HUES64 (cell line): ENCODE measurements around the gene DYNC1I1.

Experiments used
- H3K27ac ChIP-seq: 2 replicates; pipeline ENCODE4 v1.7.0; 2013; ENCODE audit warnings: low read depth, low read length, inconsistent platforms
- H3K27me3 ChIP-seq: 2 replicates; pipeline ENCODE4 v1.6.1; 2013; ENCODE audit warnings: mild to moderate bottlenecking, low read length; ENCODE audit not compliant: insufficient read depth
- H3K36me3 ChIP-seq: 2 replicates; pipeline ENCODE4 v1.6.1; 2013; ENCODE audit warnings: mild to moderate bottlenecking, low read length; ENCODE audit not compliant: insufficient read depth
- H3K4me1 ChIP-seq: 2 replicates; pipeline ENCODE4 v1.6.1; 2013; ENCODE audit warnings: mild to moderate bottlenecking, low read length, moderate library complexity; ENCODE audit not compliant: insufficient read depth
- H3K4me3 ChIP-seq: 2 replicates; pipeline ENCODE4 v1.5.1; 2013; ENCODE audit warnings: mild to moderate bottlenecking, low read length, moderate library complexity
- H3K9ac ChIP-seq: 2 replicates; pipeline ENCODE4 v1.6.1; 2013; ENCODE audit warnings: mild to moderate bottlenecking, low read depth, low read length
- H3K9me3 ChIP-seq: 2 replicates; pipeline ENCODE4 v1.6.1; 2013; ENCODE audit warnings: low read depth, low read length; ENCODE audit not compliant: insufficient read depth
- WGBS: fragments of 150-250, 120-280 bp; methylation state at CpG from one replicate; pipeline ENCODE4 v1.1.7; 2013; ENCODE audit warnings: missing lambda C conversion rate; 5-methylcytosine and 5-hydroxymethylcytosine counted together

Gene DYNC1I1

GRCh38 chr7:95766086-95766485 lies 6.3 kb upstream of the DYNC1I1 start:
- Histone ChIP-seq H3K27ac (no peak overlapping the region), H3K4me1 (no peaks in the 10 kb centered on the region), H3K36me3 (no peaks in the 10 kb centered on the region), H3K9me3 (no peaks in the 10 kb centered on the region), H3K4me3 (no peak overlapping the region), H3K27me3 (no peaks in the 10 kb centered on the region; the same call in 1 of the 2 replicates), H3K9ac (no peak overlapping the region)
- WGBS = 95% methylated on average over 2 of the region's 2 CpGs

GRCh38 chr7:95766657-95767056 lies 5.7 kb upstream of the DYNC1I1 start:
- Histone ChIP-seq H3K4me3 (no peak overlapping the region), H3K27ac (no peak overlapping the region), H3K27me3 (peaks cover 4% of the 10 kb centered on the region; the same call in 1 of the 2 replicates), H3K4me1 (no peaks in the 10 kb centered on the region), H3K36me3 (no peaks in the 10 kb centered on the region), H3K9me3 (no peaks in the 10 kb centered on the region), H3K9ac (no peak overlapping the region)
- WGBS = 100% methylated on average over 1 of the region's 1 CpG

GRCh38 chr7:95772771-95773581 lies 622 bp downstream of the DYNC1I1 start:
- no peak overlapping the region for H3K9ac ChIP-seq
- no peaks in the 10 kb centered on the region for H3K9me3 ChIP-seq
- H3K36me3 ChIP-seq = no peaks in the 10 kb centered on the region
- peaks cover 44% of the 10 kb centered on the region for H3K27me3 ChIP-seq
- H3K4me1 ChIP-seq = peaks cover 15% of the 10 kb centered on the region
- WGBS = 5% methylated on average over 45 of the region's 45 CpGs
- H3K4me3 ChIP-seq = peak overlapping the region; percentile 59
- no peak overlapping the region for H3K27ac ChIP-seq

GRCh38 chr7:95776561-95777185 lies 4.3 kb downstream of the DYNC1I1 start:
- no peak overlapping the region for H3K27ac ChIP-seq
- H3K27me3 ChIP-seq = peaks cover 39% of the 10 kb centered on the region
- 98% methylated on average over 2 of the region's 2 CpGs for WGBS
- H3K9me3 ChIP-seq = no peaks in the 10 kb centered on the region
- H3K36me3 ChIP-seq = no peaks in the 10 kb centered on the region
- no peak overlapping the region for H3K9ac ChIP-seq
- peaks cover 20% of the 10 kb centered on the region for H3K4me1 ChIP-seq
- no peak overlapping the region for H3K4me3 ChIP-seq

GRCh38 chr7:95777269-95777668 lies 4.9 kb downstream of the DYNC1I1 start:
- no peaks in the 10 kb centered on the region for H3K36me3 ChIP-seq
- peaks cover 33% of the 10 kb centered on the region for H3K27me3 ChIP-seq
- H3K9ac ChIP-seq = no peak overlapping the region
- no peaks in the 10 kb centered on the region for H3K9me3 ChIP-seq
- WGBS = 94% methylated on average over 7 of the region's 7 CpGs
- H3K4me1 ChIP-seq = peaks cover 20% of the 10 kb centered on the region
- H3K27ac ChIP-seq = no peak overlapping the region
- no peak overlapping the region for H3K4me3 ChIP-seq

GRCh38 chr7:95780665-95781064 lies 8.3 kb downstream of the DYNC1I1 start:
- H3K9ac ChIP-seq = no peak overlapping the region
- WGBS = 92% methylated on average over 4 of the region's 5 CpGs
- H3K27me3 ChIP-seq = no peaks in the 10 kb centered on the region
- H3K27ac ChIP-seq = no peak overlapping the region
- no peaks in the 10 kb centered on the region for H3K36me3 ChIP-seq
- H3K4me1 ChIP-seq = peaks cover 5% of the 10 kb centered on the region; the same call in 1 of the 2 replicates
- H3K9me3 ChIP-seq = no peaks in the 10 kb centered on the region
- no peak overlapping the region for H3K4me3 ChIP-seq

GRCh38 chr7:95781961-95782586 lies 9.7 kb downstream of the DYNC1I1 start:
- 90% methylated on average over 3 of the region's 3 CpGs for WGBS
- Histone ChIP-seq H3K27me3 (no peaks in the 10 kb centered on the region), H3K4me3 (no peak overlapping the region), H3K36me3 (no peaks in the 10 kb centered on the region), H3K4me1 (peaks cover 5% of the 10 kb centered on the region; the same call in 1 of the 2 replicates), H3K9me3 (no peaks in the 10 kb centered on the region), H3K9ac (no peak overlapping the region), H3K27ac (no peak overlapping the region)

GRCh38 chr7:95784796-95785195 lies 12.4 kb downstream of the DYNC1I1 start:
- Histone ChIP-seq H3K4me1 (peaks cover 5% of the 10 kb centered on the region; the same call in 1 of the 2 replicates), H3K36me3 (no peaks in the 10 kb centered on the region), H3K27me3 (no peaks in the 10 kb centered on the region)

GRCh38 chr7:95788258-95788657 lies 15.9 kb downstream of the DYNC1I1 start:
- Histone ChIP-seq H3K4me3 (no peak overlapping the region), H3K27ac (no peak overlapping the region), H3K4me1 (no peaks in the 10 kb centered on the region), H3K27me3 (peaks cover 17% of the 10 kb centered on the region; the same call in 1 of the 2 replicates), H3K9me3 (no peaks in the 10 kb centered on the region), H3K36me3 (no peaks in the 10 kb centered on the region), H3K9ac (no peak overlapping the region)
- 97% methylated on average over 6 of the region's 6 CpGs for WGBS

More at GRCh38 chr7:95784796-95785195, 12.4 kb downstream of the DYNC1I1 start:
- no peak overlapping the region for H3K9ac ChIP-seq
- H3K9me3 ChIP-seq = no peaks in the 10 kb centered on the region
- H3K27ac ChIP-seq = no peak overlapping the region
- H3K4me3 ChIP-seq = no peak overlapping the region

- no peak overlapping the region for H3K27ac ChIP-seq
- H3K4me3 ChIP-seq = no peak overlapping the region
- no peaks in the 10 kb centered on the region for H3K36me3 ChIP-seq
- H3K9me3 ChIP-seq = no peaks in the 10 kb centered on the region
- H3K27me3 ChIP-seq = peaks cover 18% of the 10 kb centered on the region; the same call in 1 of the 2 replicates
- WGBS = 86% methylated on average over 1 of the region's 2 CpGs
- H3K4me1 ChIP-seq = no peaks in the 10 kb centered on the region
- no peak overlapping the region for H3K9ac ChIP-seq
Observed at GRCh38 chr7:95788884-95789283, 16.5 kb downstream of the DYNC1I1 start.

- 90% methylated on average over 5 of the region's 5 CpGs for WGBS
- Histone ChIP-seq H3K4me1 (no peaks in the 10 kb centered on the region), H3K36me3 (no peaks in the 10 kb centered on the region), H3K27me3 (peaks cover 18% of the 10 kb centered on the region; the same call in 1 of the 2 replicates), H3K4me3 (no peak overlapping the region), H3K9me3 (no peaks in the 10 kb centered on the region), H3K9ac (no peak overlapping the region), H3K27ac (no peak overlapping the region)
Observed at GRCh38 chr7:95793658-95794057, 21.3 kb downstream of the DYNC1I1 start.
